DMS153 (cell line): Measurements from ENCODE around the gene RNU5B-1.
"Not testable (repeated sequence)": the region's sequence is repeated elsewhere in the genome, so short reads cannot be mapped to it uniquely, and the experiment has no call there.

Experiments used
- DNase-seq: peaks from one replicate; lab custom pipeline; 2025; lab: John Stamatoyannopoulos, UW

The RNU5B-1 gene

DNA sequence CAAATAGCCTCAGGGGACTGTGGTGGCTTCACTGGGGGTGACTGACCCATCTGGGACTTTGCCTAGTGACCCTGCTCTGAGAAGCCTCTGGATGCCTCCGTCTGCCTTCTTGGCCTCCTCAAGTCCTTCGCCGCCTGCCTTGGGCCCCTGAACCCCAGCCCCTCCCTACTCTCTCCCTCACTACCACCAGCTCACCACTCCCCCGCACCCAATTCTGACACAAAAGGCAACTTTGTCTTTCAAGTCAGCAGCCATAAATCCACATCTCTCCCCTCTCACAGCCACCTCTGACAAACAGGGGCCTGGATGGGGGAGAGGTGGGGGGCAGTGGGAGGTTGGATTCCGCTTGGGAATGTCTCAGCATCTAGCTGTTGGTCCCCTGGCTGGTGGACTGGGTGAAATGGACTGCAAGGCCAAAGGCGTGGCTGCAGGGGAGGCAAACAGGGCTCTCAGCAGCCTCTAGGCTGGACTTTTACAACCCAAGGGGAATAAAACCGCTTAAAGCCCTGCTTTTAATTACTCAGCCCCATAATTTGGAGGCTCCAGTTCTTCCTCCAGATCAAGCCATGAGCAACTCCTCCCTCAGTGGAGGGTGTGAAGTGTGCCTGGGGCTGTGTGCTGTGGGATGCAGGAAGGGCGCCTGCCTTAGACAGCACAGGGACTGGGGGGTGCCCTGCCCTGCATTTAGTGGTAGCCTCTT is 39.9 kb downstream of the RNU5B-1 start:
- DNase-seq: no peak

DNA sequence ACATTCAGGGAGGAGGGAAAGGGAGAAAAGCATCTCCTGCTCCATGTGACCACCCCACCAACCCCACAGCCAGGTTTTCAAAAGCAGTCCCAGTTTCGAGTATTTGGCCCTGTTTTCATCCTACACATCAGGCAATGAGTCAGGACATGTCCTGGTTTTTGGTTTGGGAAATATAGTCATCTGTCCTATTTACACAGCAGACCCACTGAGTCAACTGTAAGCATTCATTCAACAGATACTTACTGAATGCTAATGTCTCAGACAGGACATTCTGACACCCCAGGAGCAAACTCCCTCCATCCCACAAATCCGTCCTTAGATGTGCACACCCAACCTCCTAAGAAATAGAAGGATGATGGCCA is 40.4 kb downstream of the RNU5B-1 start:
- DNase-seq: no peak

DNA sequence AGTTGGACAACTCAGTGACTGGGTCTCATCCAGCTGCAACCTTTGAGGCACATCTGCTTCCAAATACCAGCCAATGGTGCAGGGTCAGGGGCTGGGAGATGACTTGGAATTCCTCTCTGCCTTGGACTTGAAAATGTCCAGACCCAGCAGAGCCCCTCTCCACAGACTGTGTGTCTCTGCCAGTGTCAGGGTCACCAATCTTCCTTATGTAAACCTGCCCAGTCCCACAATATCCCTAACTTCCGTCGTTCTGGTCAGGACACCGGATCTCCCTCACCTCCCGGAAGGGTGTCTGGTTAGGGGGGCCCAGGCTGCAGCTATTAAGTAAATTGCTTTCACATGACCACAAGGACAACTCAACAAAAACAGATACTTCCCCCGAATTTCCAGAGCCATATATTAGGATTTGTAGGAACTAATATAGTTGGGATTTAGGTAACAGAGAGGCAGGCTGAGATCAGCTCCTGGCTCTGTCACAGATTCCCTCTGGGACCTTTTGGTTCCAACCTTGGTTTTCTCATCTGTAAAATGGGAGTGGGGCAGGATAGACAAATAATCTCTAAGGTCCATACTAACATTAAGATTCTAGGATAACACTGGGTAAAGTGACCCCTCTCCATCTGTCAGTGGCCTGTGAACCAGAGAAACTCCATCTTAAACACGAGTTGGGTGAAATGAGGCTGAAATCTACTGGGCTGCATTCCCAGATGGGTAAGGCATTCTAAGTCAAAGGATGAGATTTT is 42.5 kb downstream of the RNU5B-1 start:
- DNase-seq: no peak

DNA sequence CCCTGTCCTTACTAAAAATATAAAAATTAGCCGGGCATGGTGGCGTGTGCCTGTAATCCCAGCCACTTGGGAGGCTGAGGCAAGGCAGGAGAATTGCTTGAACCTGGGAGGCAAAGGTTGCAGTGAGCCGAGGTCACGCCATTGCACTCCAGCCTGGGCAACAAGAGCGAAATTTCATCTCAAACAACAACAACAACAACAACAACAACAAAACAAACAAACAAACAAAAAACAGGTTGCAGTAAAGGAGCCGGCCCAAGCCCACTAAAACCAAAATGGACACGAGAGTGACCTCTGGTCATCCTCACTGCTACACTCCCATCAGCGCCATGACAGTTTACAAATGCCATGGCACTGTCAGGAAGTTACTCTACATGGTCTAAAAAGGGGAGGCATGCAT is 43.3 kb downstream of the RNU5B-1 start:
- DNase-seq: not testable (repeated sequence)

GRCh38 chr15:65349338-65349737 is 44.9 kb downstream of the RNU5B-1 start:
- no peak for DNase-seq

DNA sequence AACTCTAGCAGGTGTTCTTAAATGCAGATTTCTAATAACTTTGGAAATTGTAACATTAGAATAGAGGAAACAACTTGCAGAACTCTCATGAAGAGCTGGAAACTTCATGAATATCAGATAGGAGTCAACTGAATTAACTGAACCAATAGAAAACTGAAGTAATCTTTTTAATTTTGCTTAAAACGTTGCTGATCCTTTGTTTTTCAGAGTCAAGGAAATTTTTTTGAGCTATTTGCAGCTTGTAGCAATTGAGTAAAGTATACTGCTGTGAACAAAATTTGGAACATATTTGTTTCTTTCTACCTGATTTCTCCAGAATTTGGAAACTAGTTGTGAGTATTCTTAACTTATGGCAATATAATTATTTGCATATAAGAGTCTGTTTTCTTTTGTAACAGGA is 47.5 kb downstream of the RNU5B-1 start:
- not testable (repeated sequence) for DNase-seq
